HCT116 (cell line): ENCODE results near the gene COL5A1. TPM values are rescaled to one million over a fixed set of nuclear protein-coding genes. Genes with fewer than 3 reads are reported as not detected.

ENCODE experiments used
- ATAC-seq: fragments of 200-7000 bp; cut with Tn5 transposase; 2 replicates; pipeline ENCODE4 v1.9.1; 2020; ENCODE audit warnings: mild to moderate bottlenecking, moderate library complexity
- BruUV-seq: library from RNA; stranded (reverse); fragments of 400-500 nt; replicated peaks from 2 replicates; lab custom pipeline; 2021; lab: Mats Ljungman, UMichigan
- CTCF ChIA-PET: fragments of 300-600 bp; sonication (Branson Sonifier 250); formaldehyde crosslinking; loops from one replicate; lab custom pipeline; 2021; ENCODE audit warnings: antibody characterized with exemption; lab: Charles Lee
- POLR2A ChIA-PET: fragments of 300-600, 350-600 bp; sonication (Branson Sonifier 250); formaldehyde crosslinking; loops from one replicate; lab custom pipeline; 2021; ENCODE audit warnings: antibody characterized with exemption; lab: Charles Lee
- RAD21 ChIA-PET, 2 experiments: fragments of 300-600 bp; sonication (Branson Sonifier 250); formaldehyde crosslinking; loops; one replicate each; lab custom pipeline; 2023; ENCODE audit warnings: low total read pairs in 2 of 2; ENCODE audit not compliant: uncharacterized antibody in 2 of 2, unreplicated experiment in 2 of 2, low non-redundant PET in 1 of 2; lab: Charles Lee
- DNase-seq: peaks from one replicate; pipeline ENCODE4 v3.0.0-alpha.2; 2010; ENCODE audit warnings: low read depth, low spot score
- H2AFZ ChIP-seq: fragments of 200-600 bp; shearing (Covaris generic), sonication (generic); 2 replicates; pipeline ENCODE4 v1.6.1; 2017; ENCODE audit warnings: low read depth, mixed run types, mixed read lengths, antibody characterized with exemption, low read length; ENCODE audit not compliant: poor library complexity, severe bottlenecking
- H3K27ac ChIP-seq: 2 replicates; pipeline ENCODE4 v1.5.1; 2012; ENCODE audit warnings: low read depth, low read length
- H3K27me3 ChIP-seq: fragments of 200-600 bp; sonication (generic); 2 replicates; pipeline ENCODE4 v1.6.1; 2016; ENCODE audit warnings: mixed run types, low read length, mixed read lengths; ENCODE audit not compliant: insufficient read depth
- H3K36me3 ChIP-seq, 2 experiments: fragments of 200-500 bp in 1 of 2; fragments of 200-600 bp in 1 of 2; sonication (Bioruptor generic) in 1 of 2; sonication (generic) in 1 of 2; 2 replicates each; pipeline versions ENCODE4 v1.5.1 to v1.6.1; 2014 to 2016; ENCODE audit warnings: low read length in 2 of 2, inconsistent platforms in 1 of 2, mixed read lengths in 1 of 2, mixed run types in 1 of 2; ENCODE audit not compliant: insufficient read depth in 2 of 2, control insufficient read depth in 1 of 2
- H3K4me1 ChIP-seq, 2 experiments: fragments of 200-600 bp in 1 of 2; sonication (generic) in 1 of 2; 2 replicates each; pipeline versions ENCODE4 v1.5.1 to v1.6.1; 2012 to 2017; ENCODE audit warnings: low read length in 2 of 2, inconsistent platforms in 1 of 2, mild to moderate bottlenecking in 1 of 2, mixed read lengths in 1 of 2, mixed run types in 1 of 2, moderate library complexity in 1 of 2; ENCODE audit not compliant: insufficient read depth in 2 of 2, control insufficient read depth in 1 of 2
- H3K4me2 ChIP-seq: fragments of 200-600 bp; sonication (generic); 2 replicates; pipeline ENCODE4 v1.6.1; 2017; ENCODE audit warnings: mixed run types, low read length, mixed read lengths
- H3K4me3 ChIP-seq, 2 experiments: fragments of 200-600 bp in 1 of 2; sonication (generic) in 1 of 2; replicated peaks in 1 of 2; 2 replicates each; pipeline ENCODE4 v1.5.1; 2011 to 2016; ENCODE audit warnings: low read length in 2 of 2, control low read depth in 1 of 2, low read depth in 1 of 2, mild to moderate bottlenecking in 1 of 2, mixed read lengths in 1 of 2, mixed run types in 1 of 2
- H3K79me2 ChIP-seq: fragments of 200-600 bp; sonication (generic); 2 replicates; pipeline ENCODE4 v1.6.1; 2017; ENCODE audit warnings: mild to moderate bottlenecking, mixed run types, low read length, moderate library complexity, mixed read lengths; ENCODE audit not compliant: insufficient read depth
- H3K9ac ChIP-seq: fragments of 200-600 bp; sonication (generic); 2 replicates; pipeline ENCODE4 v1.6.1; 2016; ENCODE audit warnings: low read length, mixed read lengths
- H3K9me2 ChIP-seq: fragments of 200-600 bp; sonication (generic), shearing (Covaris generic); 2 replicates; pipeline ENCODE4 v1.6.1; 2017; ENCODE audit warnings: mixed run types, mild to moderate bottlenecking, moderate library complexity; ENCODE audit not compliant: insufficient read depth
- H3K9me3 ChIP-seq, 2 experiments: fragments of 200-500 bp in 1 of 2; fragments of 200-600 bp in 1 of 2; sonication (Bioruptor generic) in 1 of 2; sonication (generic) in 1 of 2; 2 replicates each; pipeline ENCODE4 v1.6.1; 2014 to 2017; ENCODE audit warnings: low read length in 2 of 2, mixed read lengths in 2 of 2, inconsistent platforms in 1 of 2, low read depth in 1 of 2, mild to moderate bottlenecking in 1 of 2, mixed run types in 1 of 2, moderate library complexity in 1 of 2; ENCODE audit not compliant: control insufficient read depth in 1 of 2, insufficient read depth in 1 of 2
- H4K20me1 ChIP-seq: fragments of 200-600 bp; sonication (generic), shearing (Covaris generic); 2 replicates; pipeline ENCODE4 v1.6.1; 2017; ENCODE audit warnings: mixed run types, mild to moderate bottlenecking, moderate library complexity; ENCODE audit not compliant: insufficient read depth
- CEBPB ChIP-seq: IDR thresholded peaks from 2 replicates; pipeline ENCODE4 v1.6.1; 2012; ENCODE audit warnings: low read depth
- CTCF ChIP-seq, 3 experiments: fragments of 200-600 bp in 1 of 3; sonication (generic) in 1 of 3; IDR thresholded peaks in 2 of 3; conservative IDR thresholded peaks in 1 of 3; 2 replicates each; pipeline ENCODE4 v1.5.1; 2012 to 2017; ENCODE audit warnings: low read depth in 2 of 3, low read length in 2 of 3, antibody characterized with exemption in 1 of 3, borderline replicate concordance in 1 of 3, control low read depth in 1 of 3, mild to moderate bottlenecking in 1 of 3, mixed read lengths in 1 of 3, mixed run types in 1 of 3, moderate library complexity in 1 of 3; ENCODE audit not compliant: insufficient read depth in 1 of 3
- EGR1 ChIP-seq: IDR thresholded peaks from 2 replicates; pipeline ENCODE4 v1.6.1; 2012; ENCODE audit warnings: low read depth
- FOSL1 ChIP-seq: IDR thresholded peaks from 2 replicates; pipeline ENCODE4 v1.6.1; 2012; ENCODE audit warnings: low read depth
- JUND ChIP-seq: IDR thresholded peaks from 2 replicates; pipeline ENCODE4 v1.6.1; 2012
- POLR2A ChIP-seq: IDR thresholded peaks from 2 replicates; pipeline ENCODE4 v1.7.0; 2011; ENCODE audit warnings: borderline replicate concordance; ENCODE audit not compliant: insufficient read depth, insufficient read length; ENCODE audit errors: extremely low read depth
- SP1 ChIP-seq: IDR thresholded peaks from 2 replicates; pipeline ENCODE4 v1.6.1; 2012; ENCODE audit warnings: low read depth
- SRF ChIP-seq: IDR thresholded peaks from 2 replicates; pipeline ENCODE4 v1.6.1; 2012; ENCODE audit warnings: low read depth
- ZBTB33 ChIP-seq: IDR thresholded peaks from 2 replicates; pipeline ENCODE4 v1.6.1; 2011; ENCODE audit warnings: mild to moderate bottlenecking, low read length, moderate library complexity; ENCODE audit not compliant: insufficient replicate concordance; ENCODE audit errors: extremely low read depth
- ZFX ChIP-seq: fragments of 450-650 bp; IDR thresholded peaks from 2 replicates; pipeline ENCODE4 v1.6.1; 2017
- intact Hi-C: fragments of 100-400 bp; cut with micrococcal nuclease; formaldehyde crosslinking; loops from 2 replicates; pipeline ENCODE4 v1.10.0; 2022
- total RNA-seq: library from RNA; stranded (reverse); gene quantifications from one replicate; pipeline ENCODE4 v1.2.1, GENCODE V29; 2021; ENCODE audit not compliant: unreplicated experiment
- TF ChIP-seq, protein P1 (sequence below): IDR thresholded peaks from 2 replicates; pipeline ENCODE4 v1.6.1; 2012
- TF ChIP-seq, protein P2 (sequence below): IDR thresholded peaks from 2 replicates; pipeline ENCODE4 v1.6.1; 2012

COL5A1 gene
- total RNA-seq, 1 experiment from 2014 or later: 0.30 TPM

GRCh38 chr9:134629586-134630392 is 11.8 kb upstream of the COL5A1 start:
- no peaks in the 10 kb centered on the region for H4K20me1 ChIP-seq
- H3K4me1 ChIP-seq: peaks cover 0 to 10% of the 10 kb centered on the region in 2 experiments; a peak in 2 of 4 replicates
- no peak overlapping the region for H2AFZ ChIP-seq
- BruUV-seq: no TSS peak
- intact Hi-C loops: no loop called here
- no peaks in the 10 kb centered on the region for H3K79me2 ChIP-seq
- no peak overlapping the region for H3K4me3 ChIP-seq
- no peak overlapping the region for H3K9ac ChIP-seq
- no peak overlapping the region for H3K27ac ChIP-seq
- DNase-seq: no peak
- TF ChIP-seq, protein P1, sequence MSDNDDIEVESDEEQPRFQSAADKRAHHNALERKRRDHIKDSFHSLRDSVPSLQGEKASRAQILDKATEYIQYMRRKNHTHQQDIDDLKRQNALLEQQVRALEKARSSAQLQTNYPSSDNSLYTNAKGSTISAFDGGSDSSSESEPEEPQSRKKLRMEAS: no peak
- TF ChIP-seq, protein P2, sequence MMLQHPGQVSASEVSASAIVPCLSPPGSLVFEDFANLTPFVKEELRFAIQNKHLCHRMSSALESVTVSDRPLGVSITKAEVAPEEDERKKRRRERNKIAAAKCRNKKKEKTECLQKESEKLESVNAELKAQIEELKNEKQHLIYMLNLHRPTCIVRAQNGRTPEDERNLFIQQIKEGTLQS: no peak
- TF ChIP-seq ZBTB33 (no peak), EGR1 (no peak), POLR2A (no peak), FOSL1 (no peak), ZFX (no peak), SP1 (no peak), CTCF (IDR thresholded peaks at IDR 0.05 in 2 of 3, conservative IDR thresholded peaks at IDR 0.05 in 1 of 3; ENCODE audit: borderline replicate concordance in 1 of 3, insufficient read depth in 1 of 3, low read depth in 2 of 3, low read length in 2 of 3) (no peak), SRF (no peak), JUND (no peak), CEBPB (no peak)
- TF ChIP-seq, all 23 proteins: peak for 0
- no peaks in the 10 kb centered on the region for H3K9me3 ChIP-seq
- no peaks in the 10 kb centered on the region for H3K9me2 ChIP-seq
- no peak for ATAC-seq
- CTCF ChIA-PET: no interaction called here
- POLR2A ChIA-PET: no interaction called here
- no peak overlapping the region for H3K4me2 ChIP-seq
- RAD21 ChIA-PET: no interaction called here
- H3K36me3 ChIP-seq: no peaks in the 10 kb centered on the region
- no peaks in the 10 kb centered on the region for H3K27me3 ChIP-seq
